ENCODE measurements around the gene UNCX. TPM values are rescaled to one million over a fixed set of nuclear protein-coding genes. Genes with fewer than 3 reads are reported as not detected.

UNCX gene
- total RNA-seq, 2 experiments from 2014 or later, result not detected

DNA sequence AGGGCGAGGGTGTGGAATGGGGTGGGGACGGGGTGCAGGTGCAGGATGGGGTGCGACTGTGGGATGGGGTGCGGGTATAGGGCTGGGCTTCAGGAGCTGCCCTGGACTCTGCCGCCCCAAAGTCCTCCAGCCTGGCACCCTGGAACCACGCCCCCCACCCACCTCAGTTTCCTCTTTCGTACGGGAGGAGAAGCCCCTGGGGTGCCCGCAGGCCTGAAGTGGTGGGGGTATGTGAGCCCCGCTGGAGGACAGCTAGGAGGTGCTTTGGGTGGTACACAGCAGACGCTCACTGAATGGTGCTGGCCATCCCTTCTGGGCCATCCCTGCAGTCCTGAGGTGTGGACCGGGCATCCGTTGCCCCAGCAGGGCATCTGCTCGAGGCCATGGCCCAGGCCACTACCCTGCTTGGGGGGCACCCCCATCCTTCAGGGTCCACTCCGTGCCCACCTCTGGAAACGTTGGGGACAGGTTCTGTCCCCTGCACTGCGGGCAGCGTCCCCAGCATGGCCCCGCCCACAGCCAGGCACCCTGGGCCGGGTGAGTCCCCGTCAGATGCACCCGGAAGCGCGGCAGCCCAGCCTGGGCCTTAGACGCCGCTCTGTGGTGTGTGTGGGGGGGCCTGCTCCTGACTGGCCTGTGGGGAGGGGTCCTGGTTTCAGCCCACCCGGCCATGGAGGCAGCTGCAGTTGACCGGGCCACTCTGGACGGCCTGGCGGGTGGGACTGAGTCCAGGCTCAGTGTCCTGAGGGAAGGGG lies 41.6 kb downstream of the UNCX start:
- Mint-ChIP-seq H3K4me1 (ENCODE audit: low read depth) (no peaks in the 10 kb centered on the region), H3K36me3 (ENCODE audit: low read depth) (no peaks in the 10 kb centered on the region), H3K9me3 (no peaks in the 10 kb centered on the region), H3K27ac (no peak overlapping the region), H3K27me3 (peaks cover 8% of the 10 kb centered on the region), H3K4me3 (no peak overlapping the region)
- POLR2A ChIA-PET, result no interaction called here
- TF ChIP-seq, protein P1, sequence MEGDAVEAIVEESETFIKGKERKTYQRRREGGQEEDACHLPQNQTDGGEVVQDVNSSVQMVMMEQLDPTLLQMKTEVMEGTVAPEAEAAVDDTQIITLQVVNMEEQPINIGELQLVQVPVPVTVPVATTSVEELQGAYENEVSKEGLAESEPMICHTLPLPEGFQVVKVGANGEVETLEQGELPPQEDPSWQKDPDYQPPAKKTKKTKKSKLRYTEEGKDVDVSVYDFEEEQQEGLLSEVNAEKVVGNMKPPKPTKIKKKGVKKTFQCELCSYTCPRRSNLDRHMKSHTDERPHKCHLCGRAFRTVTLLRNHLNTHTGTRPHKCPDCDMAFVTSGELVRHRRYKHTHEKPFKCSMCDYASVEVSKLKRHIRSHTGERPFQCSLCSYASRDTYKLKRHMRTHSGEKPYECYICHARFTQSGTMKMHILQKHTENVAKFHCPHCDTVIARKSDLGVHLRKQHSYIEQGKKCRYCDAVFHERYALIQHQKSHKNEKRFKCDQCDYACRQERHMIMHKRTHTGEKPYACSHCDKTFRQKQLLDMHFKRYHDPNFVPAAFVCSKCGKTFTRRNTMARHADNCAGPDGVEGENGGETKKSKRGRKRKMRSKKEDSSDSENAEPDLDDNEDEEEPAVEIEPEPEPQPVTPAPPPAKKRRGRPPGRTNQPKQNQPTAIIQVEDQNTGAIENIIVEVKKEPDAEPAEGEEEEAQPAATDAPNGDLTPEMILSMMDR (IDR thresholded peaks at IDR 0.05), result no peak
- intact Hi-C loops (cut with micrococcal nuclease), result no loop called here
- DNase-seq, result no peak
- CTCF ChIA-PET, result no interaction called here
- ATAC-seq, result no peak

GRCh38 chr7:1274876-1275375 lies 42.3 kb downstream of the UNCX start:
- POLR2A ChIA-PET, result interaction anchor here (0.6 kb wide), 1 partner anchor 11 kb away, joined by 3 read pairs; no protein-coding TSS in a partner anchor
- Mint-ChIP-seq H3K36me3 (ENCODE audit: low read depth) (no peaks in the 10 kb centered on the region), H3K4me1 (ENCODE audit: low read depth) (no peaks in the 10 kb centered on the region), H3K4me3 (no peak overlapping the region), H3K27ac (no peak overlapping the region), H3K27me3 (peaks cover 8% of the 10 kb centered on the region), H3K9me3 (no peaks in the 10 kb centered on the region)
- ATAC-seq (no peak), DNase-seq (no peak)
- intact Hi-C loops (cut with micrococcal nuclease), result no loop called here
- CTCF ChIA-PET, result no interaction called here
- TF ChIP-seq, protein P1 (IDR thresholded peaks at IDR 0.05), result no peak

DNA sequence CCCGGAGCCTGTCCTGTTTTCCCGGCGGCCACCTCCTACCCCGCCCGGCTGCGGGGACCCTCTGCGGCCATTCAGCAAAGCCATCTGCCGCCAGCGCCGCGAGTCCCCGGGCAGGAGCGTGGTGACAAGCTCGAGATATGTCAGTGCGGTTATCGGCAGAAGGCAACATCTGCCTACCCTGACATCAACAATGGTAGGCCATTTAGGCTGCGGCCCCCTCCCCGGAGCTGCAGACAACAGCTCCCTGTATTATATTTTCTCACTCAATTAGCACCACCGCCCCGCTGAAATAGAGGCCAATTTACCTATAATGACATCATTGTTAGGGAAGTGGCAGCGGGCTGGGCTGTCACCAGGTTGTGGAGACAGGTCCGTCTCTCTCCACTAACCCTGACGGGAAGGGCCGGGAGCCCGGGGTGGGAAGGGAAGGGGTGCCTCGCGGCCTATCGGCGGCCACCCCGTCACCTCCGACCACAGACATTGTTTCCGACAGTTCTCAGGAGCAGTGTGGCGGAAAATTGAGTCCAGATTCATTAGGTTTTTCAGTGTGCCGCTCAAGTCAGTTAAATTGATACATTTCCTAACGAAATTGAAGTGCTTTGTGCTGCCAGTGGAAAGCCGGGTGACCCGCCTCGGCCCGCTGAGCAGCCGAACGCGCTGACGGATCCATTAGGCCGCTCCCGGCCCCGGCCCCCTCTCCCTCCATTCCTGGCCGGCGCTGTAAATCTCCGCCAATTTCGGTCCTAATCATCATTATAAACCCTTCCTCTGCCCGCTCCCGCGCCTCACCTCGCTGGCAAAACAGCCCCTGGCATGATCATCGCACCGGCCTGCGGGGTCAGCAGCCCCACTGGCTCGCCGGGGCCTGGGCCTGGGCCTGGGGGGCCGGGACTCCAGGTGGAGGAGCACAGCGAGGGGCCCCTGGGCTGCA lies 43.0 kb downstream of the UNCX start:
- peaks cover 8% of the 10 kb centered on the region for H3K27me3 Mint-ChIP-seq
- no peak overlapping the region for H3K27ac Mint-ChIP-seq
- no peaks in the 10 kb centered on the region for H3K36me3 Mint-ChIP-seq (ENCODE audit: low read depth)
- H3K4me1 Mint-ChIP-seq (ENCODE audit: low read depth), result no peaks in the 10 kb centered on the region
- no peak overlapping the region for H3K4me3 Mint-ChIP-seq
- TF ChIP-seq, protein P1 (IDR thresholded peaks at IDR 0.05), result no peak
- ATAC-seq (no peak), DNase-seq (no peak)
- no peaks in the 10 kb centered on the region for H3K9me3 Mint-ChIP-seq
- CTCF ChIA-PET, result no interaction called here
- POLR2A ChIA-PET, result interaction anchor here (0.6 kb wide), 1 partner anchor 10 kb away, joined by 3 read pairs; no protein-coding TSS in a partner anchor
- intact Hi-C loops (cut with micrococcal nuclease), result no loop called here

DNA sequence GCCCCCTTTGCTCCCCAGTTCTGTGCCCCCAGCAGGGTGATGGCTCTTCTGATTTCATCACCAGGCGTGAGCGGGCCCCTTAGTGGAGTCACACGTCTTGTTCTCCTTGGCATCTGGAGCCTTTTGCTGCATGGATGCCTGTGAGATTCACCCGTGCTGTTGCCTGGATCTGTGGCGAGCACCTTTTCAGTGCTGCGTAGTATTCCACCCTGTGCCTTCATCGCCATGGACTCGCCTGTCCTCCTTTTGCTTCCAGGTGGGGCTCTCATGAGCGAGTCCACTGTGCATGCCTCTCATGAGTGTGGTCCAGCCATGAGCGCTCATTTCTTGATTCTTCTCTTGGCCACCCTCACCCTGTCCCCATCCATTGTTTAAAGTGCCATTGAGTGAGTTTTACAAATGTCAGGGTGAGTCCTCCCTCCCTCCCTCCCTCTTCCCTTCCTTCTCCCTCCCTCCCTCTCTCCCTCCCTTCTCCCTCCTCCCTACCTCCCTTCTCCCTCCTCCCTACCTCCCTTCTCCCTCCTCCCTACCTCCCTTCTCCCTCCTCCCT lies 44.0 kb downstream of the UNCX start:
- TF ChIP-seq, protein P1 (IDR thresholded peaks at IDR 0.05), result no peak
- peaks cover 5% of the 10 kb centered on the region for H3K27me3 Mint-ChIP-seq
- DNase-seq, result no peak
- H3K4me1 Mint-ChIP-seq (ENCODE audit: low read depth), result no peaks in the 10 kb centered on the region
- H3K4me3 Mint-ChIP-seq, result no peak overlapping the region
- no peaks in the 10 kb centered on the region for H3K9me3 Mint-ChIP-seq
- intact Hi-C loops (cut with micrococcal nuclease), result no loop called here
- ChIA-PET CTCF (no interaction called here), POLR2A (no interaction called here)
- H3K36me3 Mint-ChIP-seq (ENCODE audit: low read depth), result no peaks in the 10 kb centered on the region
- ATAC-seq, result no peak
- no peak overlapping the region for H3K27ac Mint-ChIP-seq

Measured in activated CD8-positive, alpha-beta T cell treated with anti-CD3 and anti-CD28 coated beads for 36 hours (primary cell).